GM19351 (cell line): ENCODE measurements around the gene ASCC1.

Experiments
- ATAC-seq: cut with Tn5 transposase; IDR thresholded peaks from one replicate; pipeline ENCODE4 v1.9.1; 2021; ENCODE audit warnings: mild to moderate bottlenecking, moderate library complexity; ENCODE audit not compliant: unreplicated experiment

Gene ASCC1

GRCh38 chr10:72053690-72054089 is 162.4 kb downstream of the ASCC1 start:
- no peak for ATAC-seq

DNA sequence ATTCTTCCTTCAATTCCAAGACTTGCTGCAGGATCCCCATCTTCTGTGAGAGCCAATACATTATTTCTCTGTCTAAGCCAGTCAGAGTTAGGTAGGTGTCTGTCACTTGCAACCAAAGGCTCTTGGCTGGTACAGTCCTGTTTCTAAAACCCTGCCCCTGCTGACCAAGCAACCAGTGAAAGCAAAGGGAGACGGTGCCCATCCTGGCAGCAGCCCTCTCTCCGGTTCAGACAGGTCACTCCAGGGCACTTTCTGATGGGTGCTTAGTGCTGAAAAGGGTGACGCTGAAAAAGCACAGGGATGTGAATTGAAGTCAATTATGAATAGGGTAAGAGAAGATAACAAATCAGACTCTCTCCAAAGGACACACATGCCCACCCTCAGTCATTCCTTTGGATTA is 165.2 kb downstream of the ASCC1 start:
- ATAC-seq, result no peak

DNA sequence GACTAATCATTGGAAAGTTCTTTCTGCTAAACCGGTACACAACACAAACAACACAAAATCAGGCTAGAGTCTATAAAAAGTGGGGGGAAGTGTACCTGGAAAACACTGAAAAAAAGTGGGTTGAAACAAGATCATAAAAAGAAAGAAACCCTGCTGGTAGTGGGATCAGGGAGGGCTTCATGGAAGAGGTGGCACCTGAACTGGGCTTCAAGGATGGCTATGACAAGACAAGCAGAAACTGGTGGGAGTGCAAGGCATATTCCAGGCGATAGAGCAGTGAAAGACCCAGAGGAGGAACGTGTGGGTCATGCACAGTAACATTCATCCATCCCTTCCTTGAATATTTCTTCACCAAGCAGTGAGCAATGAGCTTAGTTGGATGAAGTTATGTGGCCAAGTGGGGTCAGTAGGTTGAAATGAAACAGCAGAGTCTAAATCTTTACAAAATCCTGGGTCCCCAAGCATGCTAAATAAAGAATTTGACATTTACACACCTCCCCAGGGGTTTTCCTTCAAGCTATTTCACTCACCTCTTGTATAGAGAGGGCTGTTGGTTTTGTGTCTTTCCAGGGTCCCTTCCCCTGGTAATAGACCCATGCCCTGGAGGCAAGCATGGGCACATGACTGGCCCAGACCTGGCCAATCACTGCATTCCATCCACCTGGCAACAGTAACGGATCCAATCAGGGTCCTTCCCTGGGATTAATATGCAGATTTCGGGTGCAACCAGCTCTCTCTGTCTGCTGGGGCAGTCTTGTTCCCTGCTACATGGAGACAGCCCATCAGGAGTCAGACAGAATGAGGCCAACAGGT is 165.9 kb downstream of the ASCC1 start:
- no peak for ATAC-seq

DNA sequence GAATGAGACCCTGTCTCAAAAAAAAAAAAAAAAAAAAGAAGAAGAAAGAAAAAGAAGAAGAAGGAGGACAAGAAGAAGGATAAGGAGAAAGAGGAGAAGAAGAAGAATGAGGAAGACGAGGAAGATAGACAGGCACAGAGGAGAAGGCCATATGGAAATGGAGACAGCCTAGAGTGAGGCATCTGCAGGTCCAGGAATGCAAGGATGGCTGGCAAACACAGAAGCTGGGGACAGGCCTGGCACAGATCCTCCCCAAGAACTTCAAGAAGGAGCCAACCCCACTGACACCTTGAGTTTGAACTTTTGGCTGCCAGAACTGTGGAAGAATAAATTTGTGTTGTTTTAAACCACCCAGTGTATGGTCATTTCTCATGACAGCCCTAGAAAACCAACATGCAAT is 166.6 kb downstream of the ASCC1 start:
- no peak for ATAC-seq

DNA sequence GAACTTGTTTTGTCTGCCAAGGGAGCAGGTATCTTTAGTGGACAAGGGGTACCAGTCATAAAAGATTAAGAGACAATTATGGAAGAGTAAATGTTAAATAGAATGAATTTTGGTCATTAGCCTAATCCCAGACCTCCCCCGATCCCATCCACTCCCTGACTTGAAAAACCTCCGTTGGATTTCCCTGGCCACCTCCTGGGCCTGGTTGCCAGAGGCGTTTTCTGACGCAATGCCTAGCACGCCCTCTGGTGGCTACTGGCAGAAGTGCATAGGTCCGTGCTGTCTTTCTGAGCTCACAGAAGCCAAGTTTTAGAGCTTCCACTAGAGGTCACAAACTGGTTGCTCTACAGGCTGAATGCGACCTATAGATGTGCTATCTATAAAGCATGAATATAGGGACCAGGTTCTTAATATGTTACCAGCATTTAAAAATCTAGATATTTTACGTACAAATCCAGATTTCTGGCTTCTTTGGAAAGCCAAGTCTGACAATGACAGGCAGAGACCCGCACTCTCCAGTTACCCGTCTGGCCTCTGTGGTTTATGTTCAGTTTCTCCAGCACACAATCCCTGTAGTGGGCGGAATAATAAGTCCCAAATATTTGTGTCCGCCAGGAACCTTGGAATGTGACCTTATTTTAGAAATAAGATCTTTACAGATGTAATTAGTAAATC is 167.5 kb downstream of the ASCC1 start:
- peak; percentile 49 for ATAC-seq
